OCI-LY1 (cell line): ENCODE measurements around the gene KRTAP1-3.

ENCODE experiments used
- H2AFZ ChIP-seq: fragments of 200-600 bp; sonication (generic), shearing (Covaris generic); 2 replicates; pipeline ENCODE4 v1.6.0; 2014; ENCODE audit warnings: antibody characterized with exemption, mild to moderate bottlenecking, low read length
- H3F3A ChIP-seq: fragments of 200-600 bp; sonication (generic), shearing (Covaris generic); 2 replicates; pipeline ENCODE4 v1.6.0; 2014; ENCODE audit warnings: mild to moderate bottlenecking, antibody characterized with exemption, low read length, moderate library complexity; ENCODE audit not compliant: insufficient read depth
- H3K27ac ChIP-seq: fragments of 200-600 bp; sonication (generic); 2 replicates; pipeline ENCODE4 v1.5.1; 2014; ENCODE audit warnings: low read length, mixed run types, mild to moderate bottlenecking, low read depth; ENCODE audit not compliant: poor library complexity, severe bottlenecking
- H3K27me3 ChIP-seq: fragments of 200-600 bp; sonication (generic); 2 replicates; pipeline ENCODE4 v1.6.0; 2014; ENCODE audit warnings: antibody characterized with exemption, mild to moderate bottlenecking, low read length, moderate library complexity; ENCODE audit not compliant: insufficient read depth
- H3K36me3 ChIP-seq: fragments of 200-600 bp; sonication (generic); 2 replicates; pipeline ENCODE4 v1.6.1; 2014; ENCODE audit warnings: mild to moderate bottlenecking, antibody characterized with exemption, low read length, moderate library complexity, mixed read lengths; ENCODE audit not compliant: insufficient read depth
- H3K4me1 ChIP-seq: fragments of 200-600 bp; sonication (generic); 2 replicates; pipeline ENCODE4 v1.5.1; 2014; ENCODE audit warnings: mild to moderate bottlenecking, low read length, moderate library complexity; ENCODE audit not compliant: insufficient read depth, severe bottlenecking
- H3K4me2 ChIP-seq: fragments of 200-600 bp; sonication (generic), shearing (Covaris generic); 2 replicates; pipeline ENCODE4 v1.6.1; 2014; ENCODE audit warnings: low read length
- H3K4me3 ChIP-seq: fragments of 200-600 bp; sonication (generic); 2 replicates; pipeline ENCODE4 v1.5.1; 2014; ENCODE audit warnings: low read length, low read depth, mild to moderate bottlenecking, mixed read lengths; ENCODE audit not compliant: poor library complexity, severe bottlenecking
- H3K79me2 ChIP-seq: fragments of 200-600 bp; shearing (Covaris generic); 2 replicates; pipeline ENCODE4 v1.6.1; 2016; ENCODE audit warnings: mixed run types, low read length, mixed read lengths; ENCODE audit not compliant: insufficient read depth
- H3K9ac ChIP-seq: fragments of 200-600 bp; sonication (generic), shearing (Covaris generic); 2 replicates; pipeline ENCODE4 v1.6.1; 2014; ENCODE audit warnings: mild to moderate bottlenecking, low read length, mixed read lengths
- H3K9me2 ChIP-seq: fragments of 200-600 bp; sonication (generic), shearing (Covaris generic); 2 replicates; pipeline ENCODE4 v1.6.1; 2014; ENCODE audit warnings: low read depth, mild to moderate bottlenecking, low read length, mixed read lengths
- H3K9me3 ChIP-seq: fragments of 200-600 bp; shearing (Covaris generic); 2 replicates; pipeline ENCODE4 v1.6.1; 2014; ENCODE audit warnings: low read length, mixed read lengths
- H4K20me1 ChIP-seq: fragments of 200-600 bp; sonication (generic), shearing (Covaris generic); 2 replicates; pipeline ENCODE4 v1.6.0; 2016; ENCODE audit warnings: mild to moderate bottlenecking, low read length; ENCODE audit not compliant: insufficient read depth
- EZH2 ChIP-seq: fragments of 200-600 bp; sonication (generic), shearing (Covaris generic); IDR thresholded peaks from 2 replicates; pipeline ENCODE4 v1.8.0; 2017; ENCODE audit warnings: borderline replicate concordance, mixed run types, mild to moderate bottlenecking, antibody characterized with exemption, low read length, moderate library complexity, mixed read lengths
- TF ChIP-seq, protein P1 (sequence below): fragments of 200-600 bp; sonication (generic), shearing (Covaris generic); IDR thresholded peaks from 2 replicates; pipeline ENCODE4 v1.5.1; 2017; ENCODE audit warnings: mild to moderate bottlenecking, antibody characterized with exemption, low read length, moderate library complexity, mixed read lengths

The KRTAP1-3 gene

DNA sequence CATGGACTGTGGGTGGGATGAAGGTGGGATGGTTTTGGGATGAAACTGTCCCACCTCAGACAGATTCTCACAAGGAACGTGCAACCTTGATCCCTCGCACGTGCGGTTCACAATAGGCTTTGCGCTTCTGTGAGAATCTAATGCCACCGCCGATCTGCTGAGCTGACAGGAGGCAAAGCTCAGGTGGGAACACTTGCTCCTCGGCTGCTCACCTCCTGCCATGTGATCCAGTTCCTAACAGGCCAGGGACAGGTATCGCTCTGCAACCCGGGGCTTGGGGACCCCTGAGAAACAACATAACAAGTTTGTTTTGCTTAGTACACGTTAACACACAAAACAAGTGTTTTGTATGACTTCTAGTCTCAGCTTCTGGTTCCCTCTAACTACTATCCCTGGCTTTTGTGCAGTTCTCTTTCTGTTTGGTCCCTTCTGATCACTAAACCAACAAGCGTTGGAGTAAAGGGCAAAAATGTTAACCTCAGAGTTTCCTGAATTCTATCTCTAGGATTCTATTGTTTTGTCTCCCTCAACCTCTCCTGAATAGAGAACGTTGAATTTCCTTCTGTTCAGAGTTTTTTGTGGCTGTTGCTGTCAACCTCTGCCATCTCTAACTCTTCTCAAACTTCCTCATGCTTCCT lies 18.0 kb downstream of the KRTAP1-3 start:
- Histone ChIP-seq H3K4me1 (no peaks in the 10 kb centered on the region), H3K9me2 (no peaks in the 10 kb centered on the region), H3K9me3 (no peaks in the 10 kb centered on the region), H3K27ac (no peak overlapping the region), H3K27me3 (no peaks in the 10 kb centered on the region), H2AFZ (no peak overlapping the region), H3K9ac (no peak overlapping the region), H3K79me2 (no peaks in the 10 kb centered on the region), H3K36me3 (no peaks in the 10 kb centered on the region), H3F3A (no peaks in the 10 kb centered on the region), H3K4me3 (no peak overlapping the region), H4K20me1 (no peaks in the 10 kb centered on the region), H3K4me2 (no peak overlapping the region)
- no peak for TF ChIP-seq EZH2
- TF ChIP-seq, protein P1, sequence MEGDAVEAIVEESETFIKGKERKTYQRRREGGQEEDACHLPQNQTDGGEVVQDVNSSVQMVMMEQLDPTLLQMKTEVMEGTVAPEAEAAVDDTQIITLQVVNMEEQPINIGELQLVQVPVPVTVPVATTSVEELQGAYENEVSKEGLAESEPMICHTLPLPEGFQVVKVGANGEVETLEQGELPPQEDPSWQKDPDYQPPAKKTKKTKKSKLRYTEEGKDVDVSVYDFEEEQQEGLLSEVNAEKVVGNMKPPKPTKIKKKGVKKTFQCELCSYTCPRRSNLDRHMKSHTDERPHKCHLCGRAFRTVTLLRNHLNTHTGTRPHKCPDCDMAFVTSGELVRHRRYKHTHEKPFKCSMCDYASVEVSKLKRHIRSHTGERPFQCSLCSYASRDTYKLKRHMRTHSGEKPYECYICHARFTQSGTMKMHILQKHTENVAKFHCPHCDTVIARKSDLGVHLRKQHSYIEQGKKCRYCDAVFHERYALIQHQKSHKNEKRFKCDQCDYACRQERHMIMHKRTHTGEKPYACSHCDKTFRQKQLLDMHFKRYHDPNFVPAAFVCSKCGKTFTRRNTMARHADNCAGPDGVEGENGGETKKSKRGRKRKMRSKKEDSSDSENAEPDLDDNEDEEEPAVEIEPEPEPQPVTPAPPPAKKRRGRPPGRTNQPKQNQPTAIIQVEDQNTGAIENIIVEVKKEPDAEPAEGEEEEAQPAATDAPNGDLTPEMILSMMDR = no peak

DNA sequence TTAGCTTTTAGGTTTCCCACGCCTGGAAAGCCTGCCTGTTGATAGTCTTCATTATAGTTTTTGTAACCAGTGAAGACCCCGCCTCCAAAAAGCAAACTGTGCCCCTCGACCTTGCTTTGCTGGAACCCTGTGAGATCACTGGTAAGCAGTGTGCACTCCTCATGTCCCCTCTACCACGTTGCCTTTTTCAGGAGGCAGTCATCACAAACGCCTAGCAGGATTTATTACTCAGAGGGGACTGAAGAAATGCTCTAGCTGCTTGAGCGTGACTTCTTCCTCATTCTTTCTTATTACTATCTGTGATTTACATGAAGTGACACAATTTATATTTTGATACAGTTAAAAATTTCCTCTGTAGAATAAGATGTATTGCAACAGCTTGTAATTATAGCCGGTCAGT lies 19.2 kb downstream of the KRTAP1-3 start:
- no peaks in the 10 kb centered on the region for H3K4me1 ChIP-seq
- H3K36me3 ChIP-seq = no peaks in the 10 kb centered on the region
- H3K27ac ChIP-seq = no peak overlapping the region
- no peak overlapping the region for H3K9ac ChIP-seq
- H3K27me3 ChIP-seq = no peaks in the 10 kb centered on the region
- H3K9me3 ChIP-seq = no peaks in the 10 kb centered on the region
- H3K79me2 ChIP-seq = no peaks in the 10 kb centered on the region
- TF ChIP-seq EZH2 = no peak
- TF ChIP-seq, protein P1 = no peak
- no peak overlapping the region for H2AFZ ChIP-seq
- no peak overlapping the region for H3K4me3 ChIP-seq
- no peaks in the 10 kb centered on the region for H4K20me1 ChIP-seq
- no peak overlapping the region for H3K4me2 ChIP-seq
- H3K9me2 ChIP-seq = no peaks in the 10 kb centered on the region
- H3F3A ChIP-seq = no peaks in the 10 kb centered on the region

DNA sequence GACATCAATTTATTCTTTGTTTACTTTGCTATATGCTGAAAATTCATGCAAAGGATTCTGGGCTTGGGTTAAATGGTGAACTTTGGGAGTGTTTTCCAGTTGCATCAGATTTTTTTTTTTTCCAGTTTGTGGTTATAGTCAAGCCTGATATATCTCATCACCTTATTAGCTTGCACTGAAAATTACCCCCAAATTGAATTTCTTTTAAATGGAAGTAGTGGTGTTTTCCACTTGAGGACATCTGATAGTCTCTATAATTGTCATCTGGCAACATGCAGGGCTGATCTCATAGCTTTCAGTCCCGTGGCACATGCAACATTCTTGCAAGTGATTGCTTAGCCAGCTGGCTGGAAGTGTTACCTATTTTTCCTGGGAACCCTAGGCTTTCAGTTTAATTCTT lies 21.1 kb downstream of the KRTAP1-3 start:
- Histone ChIP-seq H3K27me3 (no peaks in the 10 kb centered on the region), H3K4me2 (no peak overlapping the region), H3K4me3 (no peak overlapping the region), H3K36me3 (no peaks in the 10 kb centered on the region), H2AFZ (no peak overlapping the region), H3K27ac (no peak overlapping the region), H3K9ac (no peak overlapping the region), H4K20me1 (no peaks in the 10 kb centered on the region), H3K9me2 (no peaks in the 10 kb centered on the region), H3F3A (no peaks in the 10 kb centered on the region), H3K9me3 (no peaks in the 10 kb centered on the region), H3K4me1 (no peaks in the 10 kb centered on the region), H3K79me2 (no peaks in the 10 kb centered on the region)
- TF ChIP-seq, protein P1 = no peak
- TF ChIP-seq EZH2 = no peak
